HG02943 (cell line): Measurements from ENCODE around the gene CTCFL.
"Not testable (repeated sequence)": the region's sequence is repeated elsewhere in the genome, so short reads cannot be mapped to it uniquely, and the experiment has no call there.

Source experiments
- ATAC-seq: cut with Tn5 transposase; IDR thresholded peaks from one replicate; pipeline ENCODE4 v1.9.1; 2021; ENCODE audit warnings: mild to moderate bottlenecking, low read depth, moderate library complexity; ENCODE audit not compliant: unreplicated experiment

Gene CTCFL

DNA sequence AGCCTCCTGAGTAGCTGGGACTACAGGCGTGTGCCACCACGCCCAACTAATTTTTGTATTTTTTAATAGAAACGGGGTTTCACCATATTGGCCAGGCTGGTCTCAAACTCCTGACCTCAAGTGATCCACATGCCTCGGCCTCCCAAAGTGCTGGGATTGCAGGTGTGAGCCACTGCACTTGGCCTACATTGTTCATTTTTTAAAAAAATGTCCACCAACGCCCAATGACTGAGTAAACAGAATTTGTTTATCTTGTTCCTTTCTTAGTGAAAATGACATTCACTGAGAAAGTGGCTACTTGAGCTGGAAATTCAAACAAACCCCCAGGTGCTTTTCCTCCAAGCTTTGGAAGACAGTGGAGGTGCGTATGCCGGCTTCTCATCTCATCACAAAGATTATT is 13.2 kb downstream of the CTCFL start:
- not testable (repeated sequence) for ATAC-seq

DNA sequence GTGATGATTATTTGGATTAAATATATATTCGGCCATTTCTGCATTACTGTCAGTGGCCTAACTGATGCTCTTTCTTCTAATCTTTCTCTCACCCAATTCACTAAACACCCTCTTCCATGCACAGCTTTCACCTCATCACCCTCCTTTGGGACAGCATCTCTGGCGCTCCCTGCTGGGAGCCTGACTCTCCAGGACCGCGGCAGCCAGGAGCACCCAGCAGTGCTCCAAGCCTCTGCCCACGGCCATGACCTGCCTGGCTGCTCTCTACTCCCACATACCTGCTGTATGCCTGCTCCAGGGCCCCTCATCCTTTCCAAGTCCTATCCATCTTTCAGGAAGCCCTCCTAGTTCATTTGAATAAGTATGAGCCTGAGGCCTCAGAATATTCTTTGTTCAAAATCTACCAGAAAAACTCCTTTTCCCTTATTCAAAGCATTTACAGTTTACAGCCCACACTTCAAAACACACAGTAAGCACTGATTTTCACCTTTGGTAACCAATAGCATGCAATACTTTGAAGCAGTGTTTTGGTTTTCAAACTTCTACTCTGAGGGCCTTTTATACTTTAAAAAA is 15.2 kb downstream of the CTCFL start:
- ATAC-seq = no peak

DNA sequence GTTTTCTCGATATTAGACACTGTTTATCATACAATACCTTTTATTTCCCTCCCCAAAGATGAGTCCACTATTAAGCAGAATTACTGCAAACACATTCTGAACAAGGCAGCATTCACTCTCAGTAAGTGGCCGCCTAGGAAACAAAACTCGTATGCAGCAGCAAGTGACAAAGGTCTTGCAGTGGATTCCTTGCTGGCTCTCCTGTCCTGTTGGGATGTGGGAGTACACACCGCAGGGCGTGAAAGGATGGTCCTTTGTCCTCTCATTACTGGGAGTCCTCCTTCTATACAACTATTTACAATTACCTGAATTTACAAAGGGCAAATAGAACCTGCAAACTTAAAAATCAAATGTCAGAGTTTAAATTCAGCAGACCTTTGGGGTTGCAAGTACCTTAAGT is 16.1 kb downstream of the CTCFL start:
- no peak for ATAC-seq

DNA sequence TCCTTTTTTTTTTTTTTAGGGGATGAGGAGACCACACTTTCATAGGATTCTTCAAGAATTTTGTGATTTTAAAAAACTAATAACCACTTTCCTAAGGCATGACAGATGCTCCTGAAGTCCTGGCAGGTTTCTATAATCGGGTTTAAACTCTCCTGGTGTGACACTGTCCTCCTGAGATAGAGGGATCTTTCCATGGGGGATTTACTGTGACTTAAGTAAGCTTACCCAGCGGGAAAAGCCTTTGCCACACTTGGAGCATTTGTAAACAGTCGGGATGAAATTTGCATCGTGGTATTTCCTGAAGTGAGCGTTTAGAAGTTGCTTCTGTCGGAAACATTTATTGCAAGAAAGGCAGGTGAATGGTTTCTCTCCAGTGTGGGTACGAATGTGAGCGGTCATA is 16.6 kb downstream of the CTCFL start:
- no peak for ATAC-seq

DNA sequence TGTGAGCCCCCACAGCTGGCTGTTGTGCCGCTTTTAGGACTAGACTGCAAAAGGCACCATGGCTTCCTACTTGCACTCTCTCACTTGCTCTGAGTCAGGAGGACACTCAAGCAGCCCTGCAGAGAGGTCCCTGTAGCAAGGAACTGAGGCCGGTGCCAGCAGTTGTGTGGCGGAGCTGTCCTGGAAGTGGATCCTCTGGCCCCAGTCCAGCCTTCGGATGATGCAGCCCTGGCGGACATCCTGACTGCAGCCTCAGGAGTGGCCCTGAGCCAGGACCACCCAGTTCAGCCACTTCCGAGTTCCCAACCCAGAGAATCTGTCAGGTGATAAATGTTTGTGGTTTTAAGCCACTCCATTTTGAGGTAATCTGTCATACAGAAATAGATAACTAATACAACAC is 17.5 kb downstream of the CTCFL start:
- no peak for ATAC-seq

DNA sequence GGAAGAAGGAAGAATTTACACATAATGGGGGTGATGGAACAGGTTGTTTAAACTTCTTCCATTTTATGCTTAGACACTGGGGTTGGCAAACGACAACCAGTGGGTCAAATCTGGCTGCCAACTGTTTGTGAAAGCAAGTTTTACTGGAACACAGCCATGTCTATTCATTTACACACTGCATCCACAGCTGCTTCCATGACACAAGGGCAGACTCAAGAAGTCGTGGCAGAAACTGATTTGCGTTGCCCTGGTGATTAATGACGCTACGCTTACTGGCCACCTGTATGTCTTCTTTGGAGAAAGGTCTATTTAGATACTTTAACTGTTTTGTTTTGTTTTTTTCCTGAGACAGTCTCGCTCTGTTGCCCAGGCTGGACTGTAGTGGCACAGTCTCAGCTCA is 19.0 kb downstream of the CTCFL start:
- ATAC-seq = no peak

DNA sequence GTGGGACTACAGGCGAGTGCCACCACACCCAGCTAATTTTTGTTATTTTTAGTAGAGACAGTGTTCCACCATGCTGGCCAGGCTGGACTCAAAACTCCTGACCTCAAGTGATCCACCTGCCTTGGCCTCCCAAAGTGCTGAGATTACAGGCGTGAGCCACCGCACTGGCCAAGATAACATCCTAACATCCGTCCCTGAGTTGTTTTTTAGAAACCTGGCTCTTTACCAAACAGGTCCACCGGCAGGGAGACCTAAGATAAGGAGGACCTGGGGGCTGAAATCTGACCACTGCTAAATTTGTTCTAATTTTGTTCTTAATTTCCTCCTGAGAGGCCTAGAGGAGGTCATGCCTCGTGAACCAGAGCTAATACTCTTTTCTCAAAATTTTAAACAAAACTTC is 20.5 kb downstream of the CTCFL start:
- ATAC-seq = no peak

DNA sequence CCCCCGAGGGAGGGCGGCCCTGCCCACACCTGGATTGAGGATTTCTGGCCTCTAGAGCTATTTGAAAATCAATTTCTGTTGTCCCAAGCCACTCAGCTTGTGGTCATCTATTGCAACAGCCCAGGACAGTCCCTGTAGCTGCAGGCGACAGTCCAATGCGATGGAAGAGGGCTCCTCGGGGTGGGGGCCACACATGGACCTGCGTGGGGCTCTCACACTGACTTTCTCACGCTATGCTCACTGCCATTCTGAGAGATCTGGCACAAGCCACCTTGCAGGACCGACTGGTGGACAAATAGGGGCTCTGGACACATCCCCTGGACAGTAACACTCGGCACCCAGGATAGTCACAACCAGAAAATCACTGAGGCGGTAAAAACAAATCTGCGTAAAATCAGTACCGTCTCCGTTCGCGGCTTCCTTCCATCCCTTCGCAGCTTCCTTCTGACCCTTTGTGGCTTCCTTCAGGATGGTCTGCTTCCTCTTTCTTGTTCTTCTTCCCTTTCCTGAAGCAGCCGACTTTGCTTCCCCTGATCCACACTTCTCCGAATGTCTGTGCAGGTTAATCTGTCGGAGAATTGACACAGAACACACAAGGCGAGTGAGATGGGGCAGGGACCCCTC is 21.8 kb downstream of the CTCFL start:
- no peak for ATAC-seq

DNA sequence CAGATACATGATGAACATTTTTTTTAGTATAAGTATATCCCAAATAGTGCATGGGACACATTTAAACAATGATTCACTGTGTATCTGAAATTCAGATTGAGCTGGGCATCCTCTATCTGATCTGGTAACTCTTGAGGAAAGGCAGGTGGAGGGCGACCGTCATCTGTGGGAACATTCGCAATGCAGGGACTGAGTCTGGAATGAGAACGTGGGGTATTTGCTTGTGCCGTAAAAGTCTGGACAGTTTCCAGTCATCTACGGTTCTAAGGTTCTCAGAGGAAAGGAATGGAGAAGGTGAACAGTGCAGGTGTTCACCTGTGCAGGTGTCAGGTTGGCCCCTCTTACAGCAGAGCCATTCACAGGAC is 22.6 kb downstream of the CTCFL start:
- no peak for ATAC-seq

DNA sequence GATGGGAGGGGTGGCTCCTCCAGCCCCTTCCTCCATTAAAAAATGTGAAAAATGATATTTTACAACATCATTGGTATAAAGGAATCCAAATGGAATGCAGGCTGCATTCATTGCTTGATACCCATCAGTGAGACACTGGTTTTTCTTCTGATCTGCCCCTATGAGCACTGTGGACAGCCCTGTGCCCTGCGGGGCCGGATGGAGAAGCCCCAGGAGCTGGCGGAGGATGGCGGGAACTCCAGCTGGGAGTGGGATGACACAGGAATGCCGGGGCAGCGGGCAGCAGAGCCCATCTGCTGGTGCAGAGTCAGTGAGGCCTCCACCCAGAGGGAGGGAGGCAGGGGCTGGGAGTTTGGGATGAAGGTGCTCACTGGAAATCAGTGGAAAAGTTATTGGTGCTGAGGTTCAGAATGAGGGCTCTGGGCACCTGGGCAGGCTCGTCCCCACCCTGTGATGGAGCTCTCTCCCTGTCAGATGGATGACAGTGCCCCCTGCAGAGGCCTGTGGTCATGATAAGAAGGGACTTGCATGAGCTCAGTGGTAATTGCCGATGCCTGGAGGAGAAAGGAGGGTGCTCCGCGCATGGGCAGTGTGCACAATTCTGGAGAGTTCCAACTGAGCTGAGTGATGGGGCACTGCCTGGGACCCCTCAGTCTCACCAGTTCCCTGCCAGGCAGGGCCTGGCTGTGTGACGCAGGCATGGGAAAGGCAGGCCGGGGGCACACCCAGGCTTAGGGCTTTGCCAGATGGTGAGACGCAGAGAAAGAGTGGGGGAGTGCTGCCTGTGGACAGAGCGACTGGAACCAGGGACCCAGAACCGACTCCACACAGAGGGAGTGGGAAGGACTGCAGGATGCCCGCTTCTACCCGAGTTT is 23.2 kb downstream of the CTCFL start:
- no peak for ATAC-seq

DNA sequence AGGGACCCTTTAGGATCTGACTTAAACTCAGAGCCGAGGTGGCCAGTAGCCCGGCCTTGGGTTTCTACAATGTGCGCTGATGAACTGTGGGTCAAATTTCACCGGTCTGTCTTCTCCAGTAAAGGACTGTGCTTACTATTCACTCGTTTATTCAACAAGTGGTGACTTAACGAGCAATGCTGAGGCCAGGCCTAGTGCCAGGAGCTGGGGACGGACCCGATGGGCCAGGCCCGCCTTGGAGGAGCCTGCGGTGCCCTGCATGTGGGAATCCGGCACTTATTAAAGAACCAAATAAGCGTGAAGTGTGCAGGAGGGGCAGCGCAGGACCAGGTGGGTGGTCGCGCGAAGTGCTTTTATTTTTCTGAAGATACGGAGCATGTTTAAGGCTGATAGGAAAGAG is 24.0 kb downstream of the CTCFL start:
- no peak for ATAC-seq

DNA sequence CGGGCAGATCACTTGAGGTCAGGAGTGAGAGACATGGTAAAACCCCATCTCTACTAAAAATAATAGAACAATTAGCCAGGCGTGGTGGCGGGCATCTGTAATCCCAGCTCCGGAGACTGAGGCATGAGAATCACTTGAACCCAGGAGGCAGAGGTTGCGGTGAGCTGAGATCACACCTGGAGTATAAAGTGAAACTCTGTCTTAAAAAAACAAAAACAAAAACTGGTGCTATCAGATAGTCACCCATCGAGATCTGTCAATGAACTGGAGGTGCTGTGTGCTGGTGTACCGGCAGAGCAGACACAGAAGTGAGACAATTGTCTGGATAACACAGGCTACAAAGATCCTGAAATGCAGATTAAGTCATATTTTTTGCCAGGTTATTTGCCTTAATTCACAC is 24.7 kb downstream of the CTCFL start:
- ATAC-seq = no peak

DNA sequence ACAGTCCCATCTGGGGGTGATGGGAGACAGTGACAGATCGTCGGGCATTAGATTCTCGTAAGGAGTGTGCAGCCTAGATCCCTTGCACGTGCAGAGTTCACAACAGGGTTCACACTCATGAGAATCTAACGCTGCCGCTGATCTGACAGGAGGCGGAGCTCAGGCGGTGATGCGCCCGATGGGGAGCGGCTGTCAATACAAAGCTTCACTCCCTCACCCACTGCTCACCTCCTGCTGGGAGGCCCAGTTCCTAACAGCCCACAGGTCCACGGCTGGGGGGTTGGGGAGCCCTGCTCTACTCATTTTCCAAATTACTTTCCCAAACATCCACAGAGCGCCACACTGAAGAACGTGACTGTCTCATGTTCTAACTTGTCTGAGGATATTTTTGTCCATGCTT is 25.3 kb downstream of the CTCFL start:
- ATAC-seq = no peak

DNA sequence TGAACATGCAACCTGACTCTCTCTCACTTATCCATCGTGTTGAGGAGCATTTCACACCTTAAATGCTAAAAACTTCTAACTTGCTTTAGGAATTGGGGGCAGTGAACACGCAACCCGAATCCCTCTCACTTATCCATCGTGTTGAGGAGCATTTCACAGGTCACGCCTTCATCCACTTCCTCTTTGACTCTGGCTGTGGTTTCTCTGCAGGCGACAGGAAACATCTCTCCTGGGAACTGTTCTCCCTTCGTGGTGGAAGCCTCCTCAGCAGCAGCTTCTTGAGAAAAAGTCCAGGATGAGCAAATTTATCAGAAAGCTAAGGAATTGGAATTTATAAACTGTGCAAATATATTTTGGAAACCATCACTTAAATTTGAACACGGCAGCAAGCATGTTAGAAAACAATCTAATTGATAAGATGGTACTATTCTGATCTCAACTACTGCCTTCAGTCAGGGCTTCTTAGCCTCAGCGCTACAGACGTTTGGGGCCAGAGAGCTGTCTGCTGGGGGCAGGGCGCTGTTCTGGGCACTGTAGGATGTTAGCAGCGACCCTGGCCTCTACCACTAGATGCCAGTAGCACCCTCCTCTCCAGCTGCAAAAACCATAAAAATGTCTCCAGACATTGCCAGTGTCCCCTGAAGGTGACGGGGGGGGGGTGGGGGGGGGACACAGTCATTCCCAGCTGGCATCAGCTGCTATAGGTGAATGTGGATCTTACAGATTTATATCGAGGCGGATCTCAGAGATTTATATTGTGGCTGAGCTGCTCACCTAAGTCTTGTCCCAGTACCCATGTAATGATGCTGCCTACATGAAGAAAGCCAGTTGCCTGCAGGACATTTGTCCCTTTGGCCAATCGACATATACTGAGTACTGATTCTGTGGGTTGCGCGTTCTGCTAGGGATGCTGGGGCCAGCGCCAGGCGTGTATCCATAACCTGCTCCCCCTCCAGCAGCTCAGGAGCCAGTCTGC is 26.2 kb downstream of the CTCFL start:
- ATAC-seq = no peak

DNA sequence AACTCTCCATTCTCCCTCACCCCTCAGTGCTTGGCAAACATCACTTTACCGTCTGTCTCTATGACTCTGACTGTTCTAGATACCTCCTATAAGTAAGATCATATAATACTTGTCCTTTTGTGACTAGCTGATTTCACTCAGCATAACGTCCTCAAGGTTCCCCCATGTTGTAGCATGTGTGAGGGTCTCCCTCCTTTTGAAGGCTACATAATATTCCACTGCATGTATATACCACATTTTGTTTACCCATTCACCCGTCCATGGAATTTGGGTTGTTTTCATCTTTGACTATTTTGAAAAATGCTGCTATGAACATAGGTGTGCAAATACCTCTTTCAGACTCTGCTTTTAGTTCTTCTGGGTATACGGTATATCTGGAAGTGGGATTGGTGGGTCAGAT is 28.3 kb downstream of the CTCFL start:
- no peak for ATAC-seq

DNA sequence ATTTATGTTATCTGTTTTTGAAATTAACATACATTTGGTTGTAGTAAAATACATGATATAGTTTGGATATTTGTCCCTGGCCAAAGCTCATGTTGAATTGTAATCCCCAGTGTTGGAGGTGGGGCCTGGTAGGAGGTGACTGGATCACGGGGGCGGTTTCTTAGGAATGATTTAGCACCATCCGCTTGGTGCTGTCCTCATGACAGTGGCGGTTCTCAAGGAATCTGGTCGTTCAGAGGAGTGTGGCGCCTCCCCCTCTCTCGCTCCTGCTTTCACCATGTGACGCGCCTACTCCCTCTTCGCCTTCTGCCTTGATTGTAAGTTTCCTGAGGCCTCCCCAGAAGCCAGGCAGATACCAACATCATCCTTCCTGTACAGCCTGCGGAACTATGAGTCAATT is 29.0 kb downstream of the CTCFL start:
- no peak for ATAC-seq

DNA sequence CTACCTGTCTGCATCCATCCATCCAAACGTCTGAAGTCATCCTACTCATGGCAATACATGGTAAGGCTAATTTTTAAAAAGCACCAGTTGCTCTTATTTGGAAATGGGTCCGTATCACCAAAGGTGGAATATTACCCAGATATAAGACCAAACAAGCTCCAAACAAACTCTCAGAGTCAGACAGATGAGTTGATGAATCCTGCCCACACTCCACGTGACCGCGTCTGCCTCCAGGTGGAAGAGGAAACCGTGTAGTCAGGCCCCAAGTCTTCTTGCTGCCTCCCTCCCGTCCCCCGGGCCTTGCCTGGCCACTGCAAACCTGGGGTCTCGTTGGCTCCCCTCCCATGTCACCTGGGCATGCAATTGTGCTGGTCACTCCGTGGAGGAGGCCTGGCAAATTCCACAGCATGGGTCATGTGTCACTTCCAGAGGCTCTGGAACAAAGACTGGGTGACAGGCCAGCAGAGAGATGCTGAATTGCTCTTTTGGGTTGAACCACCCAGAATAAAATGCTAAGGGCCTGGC is 31.8 kb downstream of the CTCFL start:
- no peak for ATAC-seq

DNA sequence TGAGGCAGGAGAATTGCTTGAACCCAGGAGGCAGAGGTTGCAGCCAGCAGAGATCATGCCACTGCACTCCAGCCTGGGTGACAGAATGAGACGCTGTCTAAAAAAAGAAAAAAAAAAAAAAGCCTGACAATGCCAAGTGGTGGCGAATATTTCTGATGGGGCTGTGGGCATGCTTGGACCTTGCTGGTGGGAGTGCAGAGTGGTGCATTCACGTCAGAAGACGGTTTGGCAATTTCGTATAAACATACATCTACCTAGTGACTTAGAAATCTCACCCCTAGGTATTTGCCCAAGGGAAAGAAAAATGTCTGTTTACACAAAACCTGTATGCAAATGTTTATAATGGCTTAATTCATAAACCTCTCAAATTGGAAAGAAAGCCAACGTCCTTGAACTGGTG is 33.6 kb downstream of the CTCFL start:
- no peak for ATAC-seq

DNA sequence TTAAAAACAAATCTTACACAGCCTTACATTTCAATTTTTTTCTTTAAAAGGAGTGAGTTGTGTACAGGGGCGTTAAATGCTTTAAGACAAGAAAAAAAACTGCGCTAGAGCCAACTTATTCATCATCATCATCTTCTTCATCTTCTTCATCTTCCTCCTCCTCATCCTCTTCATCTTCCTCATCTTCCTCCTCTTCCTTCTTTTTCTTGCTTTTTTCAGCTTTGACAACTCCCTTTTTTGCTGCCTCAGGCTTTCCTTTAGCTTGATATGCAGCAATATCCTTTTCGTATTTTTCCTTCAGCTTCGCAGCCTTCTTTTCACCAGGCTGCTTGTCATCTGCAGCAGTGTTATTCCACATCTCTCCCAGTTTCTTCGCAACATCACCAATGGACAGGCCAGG is 36.7 kb downstream of the CTCFL start:
- ATAC-seq = not testable (repeated sequence)

DNA sequence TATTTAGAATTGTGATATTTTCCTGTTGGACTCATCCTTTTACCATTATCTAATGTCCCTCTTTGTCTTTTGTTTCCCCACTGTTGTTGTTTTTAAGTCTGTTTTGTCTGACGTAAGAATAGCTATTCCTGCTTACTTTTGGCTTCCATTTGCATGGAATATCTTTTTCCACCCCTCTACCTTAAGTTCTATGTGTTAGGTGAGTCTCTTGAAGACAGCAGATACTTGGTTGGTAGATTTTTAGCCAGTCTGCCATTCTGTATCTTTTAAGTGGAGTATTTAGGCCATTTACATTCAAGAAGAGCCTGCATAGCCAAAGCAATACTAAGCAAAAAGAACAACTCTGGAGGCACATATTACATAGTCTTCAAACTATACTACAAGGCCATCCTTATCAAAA is 39.2 kb downstream of the CTCFL start:
- no peak for ATAC-seq

DNA sequence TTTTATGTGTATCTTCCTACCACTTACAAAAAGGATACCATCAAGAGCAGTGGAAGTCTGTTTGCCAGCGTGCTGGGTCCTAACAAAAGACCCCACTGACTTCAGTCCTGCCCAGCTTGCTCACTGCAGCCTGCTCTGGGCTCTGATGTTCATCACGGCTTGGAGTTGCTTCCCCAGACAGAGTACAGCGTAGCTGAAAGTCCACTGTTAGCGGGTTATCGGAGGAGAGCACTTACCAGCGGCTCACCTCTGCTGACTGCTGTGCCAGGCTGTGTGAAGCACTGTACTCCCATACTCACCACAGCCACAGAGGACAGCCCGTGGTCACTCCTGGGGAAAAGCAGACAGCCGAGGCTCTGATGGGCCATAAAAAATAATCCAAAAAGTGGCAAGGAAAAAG is 40.2 kb downstream of the CTCFL start:
- no peak for ATAC-seq
